Astrocyte (in vitro differentiated cells and primary cell): Measurements from ENCODE around the gene ALG14.

Experiments used
- EZH2 ChIP-seq: IDR thresholded peaks from 2 replicates; pipeline ENCODE4 v1.6.1; 2012; ENCODE audit warnings: mild to moderate bottlenecking, low read length, inconsistent platforms; ENCODE audit not compliant: insufficient read depth
- TF ChIP-seq, protein P1 (sequence below): IDR thresholded peaks from 2 replicates; pipeline ENCODE4 v1.5.1; 2011; ENCODE audit warnings: low read depth, mild to moderate bottlenecking, inconsistent platforms, low read length, moderate library complexity; ENCODE audit not compliant: insufficient read depth

DNA sequence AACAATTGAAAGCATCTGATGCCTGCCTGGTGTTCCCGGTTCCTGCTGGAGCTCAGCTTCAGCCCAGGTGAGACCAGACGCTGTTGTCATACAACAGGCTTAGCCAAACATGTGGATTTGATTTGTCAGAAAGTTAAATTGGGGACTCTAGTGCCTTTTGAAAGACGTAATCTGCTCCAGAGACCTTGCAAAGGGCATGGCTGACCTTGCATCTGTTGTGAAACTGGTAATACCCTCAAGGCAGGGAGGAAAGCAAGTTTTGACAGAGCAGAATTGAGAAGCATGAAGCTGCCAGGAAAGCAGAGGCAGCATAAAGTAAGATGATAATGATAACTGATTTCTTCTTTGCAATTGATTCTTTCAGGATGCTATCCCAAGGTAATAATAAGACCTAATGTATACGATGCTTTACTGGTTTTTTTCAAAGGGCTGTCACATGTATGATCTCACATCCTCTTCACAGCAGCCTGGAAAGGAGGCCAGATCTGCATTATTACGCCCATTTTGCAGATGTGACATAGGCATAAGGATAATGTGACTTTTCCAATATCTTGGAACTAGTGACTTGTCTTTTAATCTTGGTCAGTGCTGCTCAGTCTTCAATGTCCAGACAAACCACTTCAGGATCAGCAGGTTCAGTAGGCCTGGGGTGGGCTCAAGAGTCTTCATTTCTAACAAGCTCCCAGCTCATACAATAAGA lies 121.1 kb downstream of the ALG14 start:
- TF ChIP-seq, protein P1, sequence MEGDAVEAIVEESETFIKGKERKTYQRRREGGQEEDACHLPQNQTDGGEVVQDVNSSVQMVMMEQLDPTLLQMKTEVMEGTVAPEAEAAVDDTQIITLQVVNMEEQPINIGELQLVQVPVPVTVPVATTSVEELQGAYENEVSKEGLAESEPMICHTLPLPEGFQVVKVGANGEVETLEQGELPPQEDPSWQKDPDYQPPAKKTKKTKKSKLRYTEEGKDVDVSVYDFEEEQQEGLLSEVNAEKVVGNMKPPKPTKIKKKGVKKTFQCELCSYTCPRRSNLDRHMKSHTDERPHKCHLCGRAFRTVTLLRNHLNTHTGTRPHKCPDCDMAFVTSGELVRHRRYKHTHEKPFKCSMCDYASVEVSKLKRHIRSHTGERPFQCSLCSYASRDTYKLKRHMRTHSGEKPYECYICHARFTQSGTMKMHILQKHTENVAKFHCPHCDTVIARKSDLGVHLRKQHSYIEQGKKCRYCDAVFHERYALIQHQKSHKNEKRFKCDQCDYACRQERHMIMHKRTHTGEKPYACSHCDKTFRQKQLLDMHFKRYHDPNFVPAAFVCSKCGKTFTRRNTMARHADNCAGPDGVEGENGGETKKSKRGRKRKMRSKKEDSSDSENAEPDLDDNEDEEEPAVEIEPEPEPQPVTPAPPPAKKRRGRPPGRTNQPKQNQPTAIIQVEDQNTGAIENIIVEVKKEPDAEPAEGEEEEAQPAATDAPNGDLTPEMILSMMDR, result no peak
- no peak for TF ChIP-seq EZH2
